Forelimb muscle (tissue), 1 donor: ENCODE results near the gene FOXA3. TPM values are rescaled to one million over a fixed set of nuclear protein-coding genes. Genes with fewer than 3 reads are reported as not detected.
A peak's percentile ranks its signal among the peaks of the same experiment; 100 is the strongest.
"Not testable (repeated sequence)": the region's sequence is repeated elsewhere in the genome, so short reads cannot be mapped to it uniquely, and the experiment has no call there.

Experiments used
- DNase-seq: peaks from one replicate; pipeline ENCODE4 v3.0.0-alpha.2; 2013; ENCODE audit warnings: low read depth
- polyA plus RNA-seq: library from polyadenylated mRNA; unstranded; fragments of 120-200 nt; gene quantifications from one replicate; pipeline ENCODE4 v1.2.1, GENCODE V29; 2013; ENCODE audit not compliant: insufficient read length

Gene FOXA3
- polyA plus RNA-seq, 1 donor: not detected

- DNase-seq: no peak
These were observed 35.6 kb upstream of the FOXA3 start for GRCh38 chr19:45828523-45828922.

- DNase-seq: no peak
These were observed 35.2 kb upstream of the FOXA3 start for GRCh38 chr19:45828945-45829344.

- DNase-seq: no peak
These were observed 29.2 kb upstream of the FOXA3 start for GRCh38 chr19:45834970-45835369.

- no peak for DNase-seq
These were observed 21.9 kb upstream of the FOXA3 start for GRCh38 chr19:45842198-45842597.

- DNase-seq: no peak
These were observed 16.5 kb upstream of the FOXA3 start for GRCh38 chr19:45847663-45848062.

- no peak for DNase-seq
These were observed 15.2 kb upstream of the FOXA3 start for GRCh38 chr19:45848922-45849321.

DNA sequence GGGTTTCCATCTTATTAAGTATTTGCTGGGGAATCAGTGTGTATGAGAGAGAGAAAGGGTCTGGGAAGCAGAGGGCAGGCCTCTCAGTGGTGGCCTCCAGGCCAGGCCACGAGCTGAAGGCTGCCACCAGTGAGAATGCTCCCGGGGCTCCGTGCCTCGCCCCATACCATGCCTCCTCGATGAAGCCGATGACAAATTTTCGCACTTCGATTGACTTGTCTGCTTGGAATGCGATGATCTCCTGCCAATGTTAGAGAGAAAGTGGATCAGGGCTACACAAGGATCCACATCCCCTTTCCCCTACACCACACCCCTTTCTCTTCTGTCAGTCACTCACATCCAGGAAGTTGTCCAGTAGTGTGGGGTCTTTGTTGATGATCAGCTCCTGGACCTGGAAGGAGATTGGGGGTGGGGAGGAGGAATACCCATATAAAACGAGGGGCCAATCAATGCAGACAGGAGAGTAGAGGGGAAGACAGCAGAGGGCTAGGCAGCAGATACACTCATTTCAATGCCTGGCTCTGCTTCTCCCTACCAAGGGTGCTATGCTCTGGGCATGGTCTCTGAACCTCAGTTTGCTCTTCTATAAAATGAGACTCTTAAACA, 11.9 kb upstream of the FOXA3 start:
- DNase-seq: no peak

GRCh38 chr19:45852983-45853382, 11.1 kb upstream of the FOXA3 start:
- no peak for DNase-seq

DNA sequence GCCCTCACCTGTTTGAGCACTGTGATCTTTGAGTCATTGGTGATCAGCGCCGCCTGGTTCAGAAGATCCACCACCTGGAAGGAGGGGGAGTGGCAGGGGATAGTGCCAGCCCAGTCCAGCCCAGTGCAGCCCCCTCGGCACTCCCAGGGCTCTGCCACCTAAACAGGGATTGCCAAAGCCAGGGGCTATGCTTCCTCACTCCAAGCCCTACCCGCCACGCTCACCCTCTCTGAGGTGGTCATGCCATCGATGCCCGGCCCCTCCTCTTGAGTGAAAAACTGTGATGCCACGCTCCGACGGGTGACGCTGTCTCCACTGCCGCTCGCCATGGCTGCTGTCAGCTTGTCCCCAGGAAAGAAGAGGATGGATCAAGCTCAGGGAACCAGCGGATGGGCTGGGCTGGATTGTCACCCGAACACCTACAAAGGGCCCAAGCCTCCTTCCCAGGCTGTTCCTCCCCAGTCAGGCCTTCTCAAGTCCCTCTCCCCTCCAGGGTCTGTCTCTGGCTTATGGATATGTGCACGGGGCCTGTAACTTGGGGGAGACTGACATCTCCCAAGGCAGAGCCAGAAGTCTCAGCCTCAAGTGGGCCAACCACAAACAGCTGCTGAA, 9.9 kb upstream of the FOXA3 start:
- no peak for DNase-seq

DNA sequence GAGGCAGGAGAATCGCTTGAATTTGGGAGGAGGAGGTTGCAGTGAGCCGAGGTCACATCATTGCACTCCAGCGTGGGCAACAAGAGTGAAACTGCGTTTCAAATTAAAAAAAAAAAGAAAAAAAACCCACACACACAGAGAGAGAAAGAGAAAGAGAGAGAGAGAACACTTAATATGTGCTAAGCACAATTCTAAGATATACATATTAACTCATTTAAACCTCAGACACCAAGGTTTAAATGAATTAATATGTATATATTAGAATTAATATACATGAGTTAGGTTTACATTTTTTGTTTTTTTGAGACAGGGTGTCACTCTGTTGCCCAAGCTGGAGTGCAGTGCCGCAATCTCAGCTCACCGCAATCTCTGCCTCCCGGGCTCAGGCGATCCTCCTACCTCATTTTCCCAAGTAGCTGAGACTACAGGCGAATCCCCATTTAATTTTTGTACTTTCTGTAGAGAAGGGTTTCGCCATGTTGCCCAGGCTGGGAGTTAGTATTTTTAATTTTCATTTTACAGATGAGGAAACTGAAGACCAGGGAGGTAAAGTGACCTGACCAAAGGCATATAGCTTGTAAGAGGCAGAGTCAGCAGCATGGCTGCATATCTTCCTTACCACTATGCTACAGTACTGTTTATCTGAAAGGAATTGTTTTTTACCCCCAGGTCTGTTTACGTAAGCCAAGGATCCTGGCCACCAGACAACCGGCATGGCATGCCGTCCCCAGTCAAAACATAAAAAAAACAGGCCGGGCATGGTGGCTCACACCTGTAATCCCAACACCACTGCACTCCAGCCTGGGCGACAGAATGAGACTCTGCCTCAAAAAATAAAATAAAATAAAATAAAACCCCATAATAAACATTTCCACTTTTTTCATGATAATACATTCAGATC, 3.5 kb upstream of the FOXA3 start:
- no peak for DNase-seq

DNA sequence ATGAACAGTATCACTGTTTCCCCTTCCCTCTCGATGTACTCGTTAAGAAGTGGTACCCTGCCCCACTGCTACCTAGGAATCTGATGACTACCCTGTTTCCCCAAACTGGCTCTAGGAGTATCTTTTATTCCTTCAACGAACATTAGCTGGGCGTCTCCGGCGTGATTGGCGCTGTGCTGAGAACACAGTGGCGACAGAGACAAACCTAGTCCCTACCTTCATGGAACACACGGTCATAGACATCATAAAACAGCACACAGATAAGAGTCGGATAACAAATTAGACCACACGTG, 1.9 kb upstream of the FOXA3 start:
- no peak for DNase-seq

DNA sequence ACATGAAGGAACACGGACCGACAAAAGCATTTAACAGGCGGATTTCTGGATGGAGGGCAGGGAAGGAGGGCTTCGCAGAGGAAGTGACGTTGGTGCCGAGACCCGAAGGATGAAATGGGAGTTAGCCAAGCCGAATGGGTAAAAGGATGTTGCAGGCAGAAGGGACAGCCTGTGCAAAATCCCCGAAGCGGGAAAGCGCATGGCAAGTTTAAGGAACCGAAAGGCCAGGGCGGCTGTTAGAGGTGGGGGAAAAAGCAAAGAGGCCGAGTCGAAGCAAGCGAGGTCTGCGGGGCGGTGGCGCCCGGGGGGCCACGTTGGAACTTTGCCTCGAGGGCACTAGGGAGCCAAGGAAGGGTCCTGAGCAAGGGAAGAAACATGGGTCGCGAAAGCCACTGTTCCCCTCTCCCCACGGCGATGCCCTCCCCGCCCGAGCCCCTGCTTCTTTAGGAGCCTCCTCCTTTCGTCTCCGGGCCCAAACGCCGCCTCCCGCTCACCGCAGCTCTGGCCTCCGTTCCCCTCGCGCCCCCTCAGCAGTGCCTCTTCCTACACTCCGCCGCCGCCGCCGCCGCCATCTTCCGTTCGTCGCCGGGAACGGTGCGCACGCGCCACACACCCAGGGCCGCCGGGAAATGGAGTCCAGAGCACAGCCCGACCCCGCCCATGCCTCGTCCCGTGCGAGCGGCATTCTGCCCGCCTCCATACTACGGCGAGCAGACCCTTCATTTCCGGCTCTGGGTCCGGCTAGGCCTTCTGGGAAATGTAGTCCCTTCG, 1.4 kb upstream of the FOXA3 start, which contains the start of gene SYMPK:
TSS of gene SYMPK (minus strand) at position 584 of the 771 bp plus-strand sequence. CDS start 8,652 bp downstream, outside the sequence.
- peak; percentile 97 for DNase-seq

- no peak for DNase-seq
These were observed 739 bp upstream of the FOXA3 start for GRCh38 chr19:45863335-45863839.

- no peak for DNase-seq
These were observed 530 bp downstream of the FOXA3 start for GRCh38 chr19:45864629-45865082.

DNA sequence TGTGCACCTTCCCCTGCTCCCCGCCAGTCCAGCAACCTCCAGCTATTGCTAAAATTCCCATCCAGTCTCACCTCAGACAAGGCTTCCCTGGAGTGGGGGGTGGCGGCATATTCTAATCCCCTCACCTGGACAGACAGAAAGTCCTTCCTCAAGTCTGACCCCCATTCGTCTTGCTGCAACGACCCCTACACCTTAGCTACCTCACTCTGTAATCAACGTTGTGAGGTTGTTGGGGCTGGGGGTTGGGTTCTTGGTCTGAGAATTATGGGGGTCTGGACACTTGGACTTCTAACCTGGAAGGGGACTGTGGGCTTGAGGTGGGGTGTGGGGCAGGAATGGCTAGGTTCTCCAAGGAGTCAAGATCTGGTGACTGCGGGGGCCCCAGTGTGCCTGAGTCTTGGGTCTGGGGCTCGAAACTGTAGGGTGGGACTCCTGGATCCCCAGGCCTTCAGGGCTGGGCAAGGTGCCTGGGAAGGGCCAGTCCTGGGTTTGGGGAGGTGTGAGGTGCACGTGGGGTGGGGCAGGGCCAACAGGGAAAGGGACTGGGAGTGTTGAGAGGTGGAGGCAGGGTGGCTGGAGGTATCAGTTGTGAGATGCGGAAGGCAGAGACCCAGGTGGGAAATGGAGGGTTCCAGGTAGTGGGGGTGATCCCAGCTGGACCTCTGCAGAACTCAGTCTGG, 1.3 kb downstream of the FOXA3 start:
- no peak for DNase-seq

DNA sequence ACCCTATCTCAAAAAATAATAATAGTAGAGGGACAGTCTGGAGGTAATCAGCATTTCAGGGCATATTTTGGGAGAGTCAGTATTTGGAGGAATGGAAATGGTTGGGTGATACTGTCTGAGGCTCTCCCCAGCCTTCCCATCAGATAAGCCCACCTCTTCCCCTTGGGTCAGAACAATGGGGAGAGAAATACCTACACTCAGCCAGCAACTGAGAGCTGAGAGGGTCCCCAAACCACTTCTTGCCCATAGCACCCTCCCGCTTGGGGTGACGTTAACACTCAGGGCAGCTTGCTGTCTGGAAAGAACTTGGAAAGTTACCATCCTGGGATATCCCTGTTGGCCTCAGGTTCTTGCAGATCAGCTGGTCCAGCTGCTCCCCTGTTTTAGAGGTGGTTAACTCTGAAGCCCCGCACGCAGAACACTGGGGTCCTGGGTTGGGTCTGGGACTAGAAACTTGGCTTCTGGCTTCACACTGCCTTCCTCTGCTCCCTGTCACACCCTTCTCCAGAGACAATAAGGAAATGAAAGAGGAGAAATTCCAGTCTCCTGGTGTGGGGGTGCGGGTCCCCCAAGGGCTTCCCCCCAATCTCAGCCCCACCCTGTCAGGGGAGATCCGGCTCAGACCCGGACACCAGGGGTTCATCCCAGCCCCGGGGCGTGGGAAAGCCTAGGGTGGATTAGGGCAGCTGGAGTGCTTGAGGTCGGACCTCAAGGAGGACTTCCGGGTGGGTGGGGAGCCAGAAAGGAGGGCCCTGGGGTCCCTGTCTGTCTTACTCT, 2.5 kb downstream of the FOXA3 start:
- DNase-seq: no peak

- not testable (repeated sequence) for DNase-seq
These were observed 3.1 kb downstream of the FOXA3 start for GRCh38 chr19:45867241-45867640.

DNA sequence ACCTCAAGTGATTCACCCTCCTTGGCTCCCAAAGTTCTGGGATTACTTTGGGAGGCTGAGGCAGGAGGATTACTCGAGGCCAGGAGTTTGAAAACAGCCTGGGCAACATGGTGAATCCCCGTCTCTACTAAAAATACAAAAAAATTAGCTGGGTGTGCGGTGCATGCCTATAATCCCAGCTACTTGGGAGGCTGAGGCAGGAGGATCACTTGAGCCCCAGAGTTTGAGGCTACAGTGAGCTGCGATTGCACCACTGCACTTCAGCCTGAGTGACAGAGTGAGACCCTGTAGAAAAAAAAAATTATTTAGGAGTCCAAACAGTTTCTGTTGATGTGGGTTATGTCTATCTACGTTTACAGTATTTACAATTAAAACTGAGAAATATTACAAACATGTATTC, 6.7 kb downstream of the FOXA3 start:
- no peak for DNase-seq

GRCh38 chr19:45872095-45872919, 8.2 kb downstream of the FOXA3 start:
- DNase-seq: no peak
